NCI-H1048 (cell line): ENCODE results near the gene SEMA7A.

Experiments used
- DNase-seq: peaks from one replicate; lab custom pipeline; 2025; lab: John Stamatoyannopoulos, UW

The SEMA7A gene

DNA sequence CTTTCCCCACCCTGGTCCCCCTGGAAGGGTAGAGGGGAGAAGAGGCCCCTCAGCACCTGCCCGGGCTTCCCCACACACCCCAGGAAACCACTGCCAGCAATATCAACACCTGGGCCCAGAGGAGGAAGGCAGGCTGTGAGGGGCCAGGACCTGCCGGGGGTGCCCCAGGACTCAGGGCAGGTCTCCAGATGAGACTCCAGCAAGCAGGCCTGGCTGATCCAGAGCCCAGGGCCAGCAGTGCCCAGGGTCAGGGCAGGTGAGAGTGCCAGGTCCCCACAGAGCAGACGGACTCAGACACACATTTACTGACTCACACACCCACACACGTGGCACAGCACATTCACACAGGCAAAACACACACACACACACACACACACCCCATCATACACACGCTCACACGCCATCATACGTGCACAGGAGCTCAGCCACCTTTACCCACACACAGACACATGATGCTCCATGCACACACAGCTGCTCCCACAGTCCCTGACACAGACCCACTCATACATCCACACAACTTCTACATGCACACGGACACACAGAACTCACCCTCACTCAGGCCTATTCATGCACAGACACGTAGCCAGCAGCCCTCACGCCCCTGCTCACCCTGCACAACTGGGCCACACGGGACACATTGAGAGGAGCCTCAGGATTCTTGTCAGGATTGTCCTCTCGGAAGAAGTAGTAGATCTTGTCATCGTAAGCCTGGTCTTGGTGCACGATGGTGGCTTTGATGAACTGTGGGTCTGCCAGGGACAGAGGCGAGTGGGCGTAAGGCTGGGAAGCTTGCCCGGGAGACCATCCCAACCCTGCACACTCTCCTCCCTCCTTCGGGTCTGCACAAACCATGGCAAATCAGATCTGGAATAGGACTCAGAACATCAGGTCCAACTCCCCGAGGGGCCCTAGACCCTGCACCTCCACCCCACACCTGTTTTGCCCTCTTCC is 17.5 kb downstream of the SEMA7A start:
- DNase-seq: no peak

DNA sequence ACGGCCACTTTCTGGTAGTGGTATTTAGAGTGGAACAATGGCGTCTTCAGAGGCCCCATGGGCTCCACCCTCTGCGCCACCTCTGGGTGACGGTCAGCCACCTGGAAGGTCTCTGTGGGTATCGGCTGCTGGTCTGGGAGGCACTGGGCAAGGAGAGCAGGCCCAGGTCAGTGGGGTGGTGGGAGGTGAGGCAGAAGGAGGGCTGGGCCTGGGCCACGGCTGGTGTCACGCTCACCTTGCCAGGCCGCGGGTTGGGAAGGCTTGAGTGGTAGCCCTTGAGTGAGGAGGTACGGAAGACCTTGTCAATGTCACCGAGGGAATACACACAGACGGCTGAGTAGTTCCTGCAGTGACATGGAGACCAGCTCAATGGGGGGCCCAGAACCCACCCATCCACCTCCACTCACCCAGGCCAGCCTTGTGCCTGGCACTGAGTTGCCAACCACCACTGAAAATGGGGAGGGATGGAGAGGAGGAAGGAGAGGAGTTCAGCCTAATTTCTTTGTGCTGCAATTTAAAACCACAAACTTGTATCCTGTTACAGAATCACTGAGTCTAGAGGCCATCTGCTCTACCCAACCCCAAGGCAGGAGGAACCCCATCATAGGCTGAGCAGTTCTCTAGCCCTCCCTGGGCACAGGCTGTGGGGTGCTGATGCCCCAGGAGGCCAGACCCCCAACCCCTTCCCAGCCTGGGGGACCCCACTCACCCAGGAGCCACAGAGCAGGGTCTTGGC is 19.0 kb downstream of the SEMA7A start:
- no peak for DNase-seq

- DNase-seq: no peak
Measured at GRCh38 chr15:74414081-74414580, 19.6 kb downstream of the SEMA7A start.

GRCh38 chr15:74413350-74414080 is 20.2 kb downstream of the SEMA7A start:
- no peak for DNase-seq

GRCh38 chr15:74412159-74412558 is 21.6 kb downstream of the SEMA7A start:
- no peak for DNase-seq

- DNase-seq: no peak
Measured at GRCh38 chr15:74411686-74412085, 22.1 kb downstream of the SEMA7A start.

- no peak for DNase-seq
Measured at GRCh38 chr15:74410502-74410901, 23.3 kb downstream of the SEMA7A start.

GRCh38 chr15:74409225-74409624 is 24.5 kb downstream of the SEMA7A start:
- no peak for DNase-seq

DNA sequence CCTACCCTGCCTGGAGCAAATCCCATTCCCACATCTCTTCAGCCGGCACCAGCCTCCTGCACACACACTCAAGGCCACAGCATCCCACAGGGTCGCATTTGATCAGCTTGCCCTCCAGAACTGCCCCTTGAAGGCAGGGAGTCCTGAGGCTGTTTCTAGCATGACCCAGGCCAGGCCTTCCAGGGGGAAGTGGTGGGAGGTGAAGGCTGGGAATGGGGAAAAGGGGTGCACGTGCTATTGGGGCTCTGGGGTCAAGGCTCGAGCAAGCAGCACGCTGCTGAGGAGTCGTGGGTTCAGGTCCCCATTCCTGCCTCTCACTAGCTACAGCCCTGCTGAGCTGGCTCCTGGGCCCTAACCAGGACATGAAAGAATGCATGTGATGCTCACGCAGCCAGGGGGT is 24.9 kb downstream of the SEMA7A start:
- DNase-seq: no peak

- no peak for DNase-seq
Measured at GRCh38 chr15:74408385-74408784, 25.4 kb downstream of the SEMA7A start.

GRCh38 chr15:74406992-74407705 is 26.6 kb downstream of the SEMA7A start:
- no peak for DNase-seq

- no peak for DNase-seq
Measured at GRCh38 chr15:74406517-74406916, 27.2 kb downstream of the SEMA7A start.

DNA sequence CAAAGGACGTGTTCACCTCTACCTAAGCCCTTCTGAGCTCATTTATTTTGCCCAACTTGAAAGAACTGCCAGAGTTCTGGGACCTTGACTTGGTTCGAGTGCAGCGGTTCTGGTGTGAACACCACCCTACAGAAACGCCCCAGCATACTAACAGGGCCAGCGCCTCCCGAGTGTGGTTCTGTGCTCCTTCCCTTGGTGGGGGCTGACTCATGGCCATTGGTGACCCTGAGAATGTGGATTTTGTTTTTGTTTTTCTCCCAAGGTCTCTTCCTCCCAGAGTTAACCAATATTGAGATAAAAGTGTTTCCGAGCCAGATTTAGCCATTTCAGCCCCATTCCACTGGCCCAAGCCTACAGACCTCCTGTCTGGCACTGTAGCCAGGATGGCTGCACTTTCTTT is 27.9 kb downstream of the SEMA7A start:
- DNase-seq: no peak

GRCh38 chr15:74403991-74404563 is 29.7 kb downstream of the SEMA7A start:
- DNase-seq: no peak

- DNase-seq: no peak
Measured at GRCh38 chr15:74403588-74403919, 30.2 kb downstream of the SEMA7A start.

GRCh38 chr15:74402873-74403587 is 30.7 kb downstream of the SEMA7A start:
- no peak for DNase-seq

GRCh38 chr15:74402337-74402841 is 31.4 kb downstream of the SEMA7A start:
- no peak for DNase-seq

GRCh38 chr15:74400915-74401757 is 32.6 kb downstream of the SEMA7A start:
- DNase-seq: no peak

- no peak for DNase-seq
Measured at GRCh38 chr15:74400313-74400860, 33.4 kb downstream of the SEMA7A start.
